ENCODE measurements around the gene PCDHA11.
"Not testable (repeated sequence)": the region's sequence is repeated elsewhere in the genome, so short reads cannot be mapped to it uniquely, and the experiment has no call there.

The PCDHA11 gene

DNA sequence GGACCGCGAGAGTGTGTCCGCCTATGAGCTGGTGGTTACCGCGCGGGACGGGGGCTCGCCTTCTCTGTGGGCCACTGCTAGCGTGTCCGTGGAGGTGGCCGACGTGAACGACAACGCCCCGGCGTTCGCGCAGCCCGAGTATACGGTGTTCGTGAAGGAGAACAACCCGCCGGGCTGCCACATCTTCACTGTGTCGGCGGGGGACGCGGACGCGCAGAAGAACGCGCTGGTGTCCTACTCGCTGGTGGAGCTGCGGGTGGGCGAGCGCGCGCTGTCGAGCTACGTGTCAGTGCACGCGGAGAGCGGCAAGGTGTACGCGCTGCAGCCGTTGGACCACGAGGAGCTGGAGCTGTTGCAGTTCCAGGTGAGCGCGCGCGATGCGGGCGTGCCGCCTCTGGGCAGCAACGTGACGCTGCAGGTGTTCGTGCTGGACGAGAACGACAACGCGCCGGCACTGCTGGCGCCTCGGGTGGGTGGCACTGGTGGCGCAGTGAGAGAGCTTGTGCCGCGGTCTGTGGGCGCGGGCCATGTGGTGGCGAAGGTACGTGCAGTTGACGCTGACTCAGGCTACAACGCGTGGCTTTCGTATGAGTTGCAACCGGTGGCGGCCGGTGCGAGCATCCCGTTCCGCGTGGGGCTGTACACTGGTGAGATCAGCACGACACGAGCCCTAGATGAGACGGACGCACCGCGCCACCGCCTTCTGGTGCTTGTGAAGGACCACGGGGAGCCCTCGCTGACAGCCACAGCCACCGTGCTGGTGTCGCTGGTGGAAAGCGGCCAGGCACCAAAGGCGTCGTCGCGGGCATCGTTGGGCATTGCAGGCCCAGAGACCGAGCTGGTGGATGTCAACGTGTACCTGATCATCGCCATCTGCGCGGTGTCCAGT, 32.9 kb upstream of the PCDHA11 start:
- H3K9me3 ChIP-seq (replicated peaks; ENCODE audit: low read length), result no peaks in the 10 kb centered on the region
- H3K9ac ChIP-seq (ENCODE audit: low read depth, low read length), result no peak overlapping the region
- no peaks in the 10 kb centered on the region for H3K4me1 ChIP-seq (ENCODE audit: control insufficient read depth, insufficient read depth, low read length)
- no peaks in the 10 kb centered on the region for H3K27me3 ChIP-seq (ENCODE audit: control insufficient read depth, insufficient read depth, low read length)
- no peak overlapping the region for H3K4me3 ChIP-seq (ENCODE audit: low read length)
- no peaks in the 10 kb centered on the region for H3K36me3 ChIP-seq (ENCODE audit: insufficient read depth, low read length)
- no peak overlapping the region for H3K4me2 ChIP-seq (ENCODE audit: low read length)

DNA sequence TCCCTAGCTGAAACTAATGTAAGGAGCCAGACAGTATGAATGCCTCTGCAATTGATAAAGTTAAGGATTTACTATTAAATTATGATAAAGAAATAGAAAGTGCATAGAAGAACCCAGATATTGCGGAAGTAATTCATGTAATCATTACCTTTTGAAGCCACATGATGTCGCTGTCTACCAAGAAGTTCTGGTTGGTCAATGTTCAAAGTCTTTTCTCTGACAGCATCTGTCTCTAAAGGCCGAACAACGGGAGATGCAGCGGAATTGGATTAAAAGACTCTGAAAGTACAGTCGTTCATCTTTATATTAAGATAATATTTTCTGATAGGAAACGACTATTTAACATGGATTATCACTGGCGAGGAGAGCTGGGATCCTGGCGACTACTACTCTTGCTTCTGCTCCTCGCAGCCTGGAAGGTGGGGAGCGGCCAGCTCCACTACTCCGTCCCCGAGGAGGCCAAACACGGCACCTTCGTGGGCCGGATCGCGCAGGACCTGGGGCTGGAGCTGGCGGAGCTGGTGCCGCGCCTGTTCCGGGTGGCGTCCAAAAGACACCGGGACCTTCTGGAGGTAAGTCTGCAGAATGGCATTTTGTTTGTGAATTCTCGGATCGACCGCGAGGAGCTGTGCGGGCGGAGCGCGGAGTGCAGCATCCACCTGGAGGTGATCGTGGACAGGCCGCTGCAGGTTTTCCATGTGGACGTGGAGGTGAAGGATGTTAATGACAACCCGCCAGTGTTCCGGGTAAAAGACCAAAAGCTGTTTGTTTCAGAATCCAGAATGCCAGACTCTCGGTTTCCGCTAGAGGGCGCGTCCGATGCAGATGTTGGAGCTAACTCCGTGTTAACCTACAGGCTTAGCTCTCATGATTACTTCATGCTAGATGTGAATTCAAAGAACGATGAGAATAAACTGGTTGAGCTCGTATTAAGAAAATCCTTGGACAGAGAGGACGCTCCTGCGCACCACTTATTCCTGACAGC, 27.5 kb upstream of the PCDHA11 start, which contains the start of gene PCDHA8:
Gene PCDHA8, plus strand, starts transcription at position 210 of the 985 bp plus-strand sequence. Its CDS starts 135 bp downstream, at position 345.
- Histone ChIP-seq H3K4me3 (ENCODE audit: low read length) (no peak within 1 kb of the TSS), H3K9ac (ENCODE audit: low read depth, low read length) (no peak within 1 kb of the TSS), H3K27me3 (ENCODE audit: control insufficient read depth, insufficient read depth, low read length) (no peaks in the 10 kb centered on the region), H3K9me3 (replicated peaks; ENCODE audit: low read length) (no peaks in the 10 kb centered on the region), H3K4me2 (ENCODE audit: low read length) (no peak within 1 kb of the TSS), H3K4me1 (ENCODE audit: control insufficient read depth, insufficient read depth, low read length) (no peaks in the 10 kb centered on the region), H3K36me3 (ENCODE audit: insufficient read depth, low read length) (no peaks in the 10 kb centered on the region)

DNA sequence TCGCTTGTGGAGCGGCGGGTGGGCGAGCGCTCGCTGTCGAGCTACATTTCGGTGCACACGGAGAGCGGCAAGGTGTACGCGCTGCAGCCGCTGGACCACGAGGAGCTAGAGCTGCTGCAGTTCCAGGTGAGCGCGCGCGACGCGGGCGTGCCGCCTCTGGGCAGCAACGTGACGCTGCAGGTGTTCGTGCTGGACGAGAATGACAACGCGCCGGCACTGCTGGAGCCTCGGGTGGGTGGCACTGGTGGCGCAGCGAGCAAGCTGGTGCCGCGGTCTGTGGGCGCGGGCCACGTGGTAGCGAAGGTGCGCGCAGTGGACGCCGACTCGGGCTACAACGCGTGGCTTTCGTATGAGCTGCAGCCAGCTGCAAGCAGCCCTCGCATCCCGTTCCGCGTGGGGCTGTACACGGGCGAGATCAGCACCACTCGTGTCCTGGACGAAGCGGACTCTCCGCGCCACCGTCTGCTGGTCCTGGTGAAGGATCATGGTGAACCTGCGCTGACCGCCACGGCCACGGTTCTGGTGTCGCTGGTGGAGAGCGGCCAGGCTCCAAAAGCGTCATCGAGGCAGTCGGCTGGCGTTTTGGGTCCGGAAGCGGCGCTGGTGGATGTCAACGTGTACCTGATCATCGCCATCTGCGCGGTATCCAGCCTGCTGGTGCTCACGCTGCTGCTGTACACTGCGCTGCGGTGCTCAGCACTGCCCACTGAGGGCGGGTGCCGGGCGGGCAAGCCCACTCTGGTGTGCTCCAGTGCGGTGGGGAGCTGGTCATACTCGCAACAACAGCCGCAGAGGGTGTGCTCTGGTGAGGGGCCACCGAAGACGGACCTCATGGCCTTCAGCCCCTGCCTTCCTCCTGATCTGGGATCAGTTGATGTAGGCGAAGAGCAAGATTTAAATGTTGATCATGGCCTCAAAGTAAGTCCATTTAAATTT, 25.7 kb upstream of the PCDHA11 start:
- Histone ChIP-seq H3K36me3 (ENCODE audit: insufficient read depth, low read length) (no peaks in the 10 kb centered on the region), H3K27me3 (ENCODE audit: control insufficient read depth, insufficient read depth, low read length) (no peaks in the 10 kb centered on the region), H3K9ac (ENCODE audit: low read depth, low read length) (no peak overlapping the region), H3K9me3 (replicated peaks; ENCODE audit: low read length) (no peaks in the 10 kb centered on the region), H3K4me1 (ENCODE audit: control insufficient read depth, insufficient read depth, low read length) (no peaks in the 10 kb centered on the region), H3K4me3 (ENCODE audit: low read length) (no peak overlapping the region), H3K4me2 (ENCODE audit: low read length) (no peak overlapping the region)

DNA sequence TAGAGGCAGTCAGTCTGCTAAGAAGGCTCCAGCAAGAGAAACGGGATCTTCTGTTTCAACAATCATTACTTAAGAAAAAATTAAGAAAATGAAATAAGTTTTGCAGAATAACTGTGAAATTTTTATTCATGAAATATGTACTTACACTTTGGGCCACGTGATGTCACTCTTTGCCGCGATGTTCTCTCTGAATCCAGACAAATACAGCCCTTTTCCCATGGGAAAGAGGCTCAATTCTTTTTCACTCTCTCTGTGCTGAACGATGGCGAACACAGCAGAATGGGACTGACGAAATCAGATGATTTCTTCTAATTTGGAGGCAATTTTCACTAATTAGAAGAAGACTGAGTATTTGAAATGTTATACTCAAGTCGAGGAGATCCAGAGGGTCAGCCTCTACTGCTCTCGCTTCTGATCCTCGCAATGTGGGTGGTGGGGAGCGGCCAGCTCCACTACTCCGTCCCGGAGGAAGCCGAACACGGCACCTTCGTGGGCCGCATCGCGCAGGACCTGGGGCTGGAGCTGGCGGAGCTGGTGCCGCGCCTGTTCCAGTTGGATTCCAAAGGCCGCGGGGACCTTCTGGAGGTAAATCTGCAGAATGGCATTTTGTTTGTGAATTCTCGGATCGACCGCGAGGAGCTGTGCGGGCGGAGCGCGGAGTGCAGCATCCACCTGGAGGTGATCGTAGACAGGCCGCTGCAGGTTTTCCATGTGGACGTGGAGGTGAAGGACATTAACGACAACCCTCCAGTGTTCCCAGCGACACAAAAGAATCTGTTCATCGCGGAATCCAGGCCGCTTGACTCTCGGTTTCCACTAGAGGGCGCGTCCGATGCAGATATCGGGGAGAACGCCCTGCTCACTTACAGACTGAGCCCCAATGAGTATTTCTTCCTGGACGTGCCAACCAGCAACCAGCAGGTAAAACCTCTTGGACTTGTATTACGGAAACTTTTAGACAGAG, 20.3 kb upstream of the PCDHA11 start, which contains the start of gene PCDHA9:
Gene PCDHA9, plus strand, starts transcription at position 244 of the 964 bp plus-strand sequence. Its CDS starts 114 bp downstream, at position 358.
- not testable (repeated sequence) for H3K9me3 ChIP-seq (replicated peaks; ENCODE audit: low read length); H3K4me3 ChIP-seq (ENCODE audit: low read length); H3K4me2 ChIP-seq (ENCODE audit: low read length)

DNA sequence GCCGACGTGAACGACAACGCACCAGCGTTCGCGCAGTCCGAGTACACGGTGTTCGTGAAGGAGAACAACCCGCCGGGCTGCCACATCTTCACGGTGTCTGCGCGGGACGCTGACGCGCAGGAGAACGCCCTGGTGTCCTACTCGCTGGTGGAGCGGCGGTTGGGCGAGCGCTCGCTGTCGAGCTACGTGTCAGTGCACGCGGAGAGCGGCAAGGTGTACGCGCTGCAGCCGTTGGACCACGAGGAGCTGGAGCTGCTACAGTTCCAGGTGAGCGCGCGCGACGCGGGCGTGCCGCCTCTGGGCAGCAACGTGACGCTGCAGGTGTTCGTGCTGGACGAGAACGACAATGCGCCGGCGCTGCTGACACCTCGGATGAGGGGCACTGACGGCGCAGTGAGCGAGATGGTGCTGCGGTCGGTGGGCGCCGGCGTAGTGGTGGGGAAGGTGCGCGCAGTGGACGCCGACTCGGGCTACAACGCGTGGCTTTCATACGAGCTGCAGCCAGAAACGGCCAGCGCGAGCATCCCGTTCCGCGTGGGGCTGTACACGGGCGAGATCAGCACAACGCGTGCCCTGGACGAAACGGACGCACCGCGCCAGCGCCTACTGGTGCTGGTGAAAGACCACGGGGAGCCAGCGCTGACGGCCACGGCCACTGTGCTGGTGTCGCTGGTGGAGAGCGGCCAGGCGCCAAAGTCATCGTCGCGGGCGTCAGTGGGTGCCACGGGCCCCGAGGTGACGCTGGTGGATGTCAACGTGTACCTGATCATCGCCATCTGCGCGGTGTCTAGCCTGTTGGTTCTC, 18.7 kb upstream of the PCDHA11 start:
- H3K4me3 ChIP-seq (ENCODE audit: low read length); H3K36me3 ChIP-seq (ENCODE audit: insufficient read depth, low read length); H3K4me2 ChIP-seq (ENCODE audit: low read length); H3K9ac ChIP-seq (ENCODE audit: low read depth, low read length); H3K9me3 ChIP-seq (replicated peaks; ENCODE audit: low read length); H3K4me1 ChIP-seq (ENCODE audit: control insufficient read depth, insufficient read depth, low read length); H3K27me3 ChIP-seq (ENCODE audit: control insufficient read depth, insufficient read depth, low read length): not testable (repeated sequence)

More for the DNA sequence above, 20.3 kb upstream of the PCDHA11 start, which contains the start of gene PCDHA9:
- not testable (repeated sequence) for H3K27me3 ChIP-seq (ENCODE audit: control insufficient read depth, insufficient read depth, low read length); H3K9ac ChIP-seq (ENCODE audit: low read depth, low read length); H3K36me3 ChIP-seq (ENCODE audit: insufficient read depth, low read length); H3K4me1 ChIP-seq (ENCODE audit: control insufficient read depth, insufficient read depth, low read length)

DNA sequence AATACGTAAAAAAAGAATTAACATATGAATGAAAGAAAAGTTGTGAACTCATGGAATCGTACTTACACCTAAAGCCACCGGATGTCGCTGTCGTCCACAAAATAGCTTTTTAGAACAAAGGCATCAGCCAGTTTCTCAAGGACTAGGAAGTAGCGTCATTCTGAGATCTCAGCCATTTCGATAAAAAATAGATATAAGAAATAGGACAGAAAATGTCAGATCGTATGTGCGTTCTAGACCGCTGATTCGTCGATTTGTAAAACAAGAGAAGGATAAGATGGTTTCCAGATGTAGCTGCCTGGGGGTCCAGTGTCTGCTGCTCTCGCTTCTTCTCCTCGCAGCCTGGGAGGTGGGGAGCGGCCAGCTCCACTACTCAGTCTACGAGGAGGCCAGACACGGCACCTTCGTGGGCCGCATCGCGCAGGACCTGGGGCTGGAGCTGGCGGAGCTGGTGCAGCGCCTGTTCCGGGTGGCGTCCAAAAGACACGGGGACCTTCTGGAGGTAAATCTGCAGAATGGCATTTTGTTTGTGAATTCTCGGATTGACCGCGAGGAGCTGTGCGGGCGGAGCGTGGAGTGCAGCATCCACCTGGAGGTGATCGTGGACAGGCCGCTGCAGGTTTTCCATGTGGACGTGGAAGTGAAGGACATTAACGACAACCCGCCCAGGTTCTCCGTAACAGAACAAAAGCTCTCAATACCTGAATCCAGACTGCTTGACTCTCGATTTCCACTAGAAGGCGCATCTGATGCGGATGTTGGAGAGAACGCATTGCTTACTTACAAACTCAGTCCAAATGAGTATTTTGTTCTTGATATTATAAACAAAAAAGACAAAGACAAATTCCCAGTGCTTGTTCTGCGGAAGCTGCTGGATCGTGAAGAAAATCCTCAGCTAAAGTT, 12.7 kb upstream of the PCDHA11 start, which contains the start of gene PCDHA10:
Gene PCDHA10, plus strand, starts transcription at position 126 of the 903 bp plus-strand sequence. Its CDS starts 152 bp downstream, at position 278.
- H3K4me3 ChIP-seq (ENCODE audit: low read length), result no peak within 1 kb of the TSS
- no peaks in the 10 kb centered on the region for H3K4me1 ChIP-seq (ENCODE audit: control insufficient read depth, insufficient read depth, low read length)
- H3K9ac ChIP-seq (ENCODE audit: low read depth, low read length), result no peak within 1 kb of the TSS

DNA sequence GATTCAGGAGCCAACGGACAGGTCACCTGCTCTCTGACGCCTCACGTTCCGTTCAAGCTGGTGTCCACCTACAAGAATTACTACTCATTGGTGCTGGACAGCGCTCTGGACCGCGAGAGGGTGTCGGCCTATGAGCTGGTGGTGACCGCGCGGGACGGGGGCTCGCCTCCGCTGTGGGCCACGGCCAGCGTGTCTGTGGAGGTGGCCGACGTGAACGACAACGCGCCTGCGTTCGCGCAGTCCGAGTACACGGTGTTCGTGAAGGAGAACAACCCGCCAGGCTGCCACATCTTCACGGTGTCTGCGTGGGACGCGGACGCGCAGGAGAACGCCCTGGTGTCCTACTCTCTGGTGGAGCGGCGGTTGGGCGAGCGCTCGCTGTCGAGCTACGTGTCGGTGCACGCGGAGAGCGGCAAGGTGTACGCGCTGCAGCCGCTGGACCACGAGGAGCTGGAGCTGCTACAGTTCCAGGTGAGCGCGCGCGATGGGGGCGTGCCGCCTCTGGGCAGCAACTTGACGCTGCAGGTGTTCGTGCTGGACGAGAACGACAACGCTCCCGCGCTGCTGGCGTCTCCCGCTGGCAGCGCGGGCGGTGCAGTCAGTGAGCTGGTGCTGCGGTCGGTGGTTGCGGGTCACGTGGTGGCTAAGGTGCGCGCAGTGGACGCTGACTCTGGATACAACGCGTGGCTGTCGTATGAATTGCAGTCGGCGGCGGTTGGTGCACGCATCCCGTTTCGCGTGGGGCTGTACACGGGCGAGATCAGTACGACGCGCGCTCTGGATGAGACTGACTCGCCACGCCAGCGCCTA, 11.4 kb upstream of the PCDHA11 start:
- peaks cover 6% of the 10 kb centered on the region for H3K9me3 ChIP-seq (replicated peaks; ENCODE audit: low read length)
- no peaks in the 10 kb centered on the region for H3K36me3 ChIP-seq (ENCODE audit: insufficient read depth, low read length)
- no peak overlapping the region for H3K4me3 ChIP-seq (ENCODE audit: low read length)
- no peak overlapping the region for H3K9ac ChIP-seq (ENCODE audit: low read depth, low read length)
- H3K4me1 ChIP-seq (ENCODE audit: control insufficient read depth, insufficient read depth, low read length), result no peaks in the 10 kb centered on the region
- no peak overlapping the region for H3K4me2 ChIP-seq (ENCODE audit: low read length)
- H3K27me3 ChIP-seq (ENCODE audit: control insufficient read depth, insufficient read depth, low read length), result no peaks in the 10 kb centered on the region

More for the DNA sequence above, 12.7 kb upstream of the PCDHA11 start, which contains the start of gene PCDHA10:
- no peak within 1 kb of the TSS for H3K4me2 ChIP-seq (ENCODE audit: low read length)
- H3K9me3 ChIP-seq (replicated peaks; ENCODE audit: low read length), result no peaks in the 10 kb centered on the region
- H3K36me3 ChIP-seq (ENCODE audit: insufficient read depth, low read length), result no peaks in the 10 kb centered on the region
- H3K27me3 ChIP-seq (ENCODE audit: control insufficient read depth, insufficient read depth, low read length), result no peaks in the 10 kb centered on the region

DNA sequence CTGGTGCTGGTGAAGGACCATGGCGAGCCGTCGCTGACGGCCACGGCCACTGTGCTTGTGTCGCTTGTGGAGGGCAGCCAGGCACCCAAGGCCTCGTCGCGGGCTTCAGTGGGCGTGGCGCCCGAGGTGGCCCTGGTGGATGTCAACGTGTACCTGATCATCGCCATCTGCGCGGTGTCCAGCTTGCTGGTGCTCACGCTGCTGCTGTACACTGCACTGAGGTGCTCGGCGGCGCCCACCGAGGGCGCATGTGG, 10.8 kb upstream of the PCDHA11 start:
- Histone ChIP-seq H3K9me3 (replicated peaks; ENCODE audit: low read length) (peaks cover 6% of the 10 kb centered on the region), H3K9ac (ENCODE audit: low read depth, low read length) (no peak overlapping the region), H3K27me3 (ENCODE audit: control insufficient read depth, insufficient read depth, low read length) (no peaks in the 10 kb centered on the region), H3K36me3 (ENCODE audit: insufficient read depth, low read length) (no peaks in the 10 kb centered on the region), H3K4me2 (ENCODE audit: low read length) (no peak overlapping the region), H3K4me3 (ENCODE audit: low read length) (no peak overlapping the region), H3K4me1 (ENCODE audit: control insufficient read depth, insufficient read depth, low read length) (no peaks in the 10 kb centered on the region)

All from skeletal muscle satellite cell (primary cell).